Activated CD8-positive, alpha-beta memory T cell treated with anti-CD3 and anti-CD28 coated beads for 48 hours (primary cell): ENCODE measurements around the gene GNAS-AS1.
A peak's percentile ranks its signal among the peaks of the same experiment; 100 is the strongest.

ENCODE experiments used
- DNase-seq, 3 experiments: peaks; one replicate each; pipeline ENCODE4 v3.0.0-alpha.2; 2020; ENCODE audit warnings: low read depth in 2 of 3, low spot score in 2 of 3

Gene GNAS-AS1

GRCh38 chr20:58850693-58851174 lies at the start of gene GNAS-AS1:
TSS of gene GNAS-AS1 (minus strand) at chr20:58850902.
- peak; percentile 49 to 67 (median 64) for DNase-seq

GRCh38 chr20:58900397-58900796 lies 49.7 kb upstream of the GNAS-AS1 start:
- DNase-seq: no peak

GRCh38 chr20:58899512-58899911 lies 48.8 kb upstream of the GNAS-AS1 start:
- no peak for DNase-seq

GRCh38 chr20:58898629-58899408 lies 48.1 kb upstream of the GNAS-AS1 start:
- DNase-seq: no peak

- DNase-seq: no peak
Measured at GRCh38 chr20:58897488-58897887, 46.8 kb upstream of the GNAS-AS1 start.

- no peak for DNase-seq
Measured at GRCh38 chr20:58896820-58897219, 46.1 kb upstream of the GNAS-AS1 start.

DNA sequence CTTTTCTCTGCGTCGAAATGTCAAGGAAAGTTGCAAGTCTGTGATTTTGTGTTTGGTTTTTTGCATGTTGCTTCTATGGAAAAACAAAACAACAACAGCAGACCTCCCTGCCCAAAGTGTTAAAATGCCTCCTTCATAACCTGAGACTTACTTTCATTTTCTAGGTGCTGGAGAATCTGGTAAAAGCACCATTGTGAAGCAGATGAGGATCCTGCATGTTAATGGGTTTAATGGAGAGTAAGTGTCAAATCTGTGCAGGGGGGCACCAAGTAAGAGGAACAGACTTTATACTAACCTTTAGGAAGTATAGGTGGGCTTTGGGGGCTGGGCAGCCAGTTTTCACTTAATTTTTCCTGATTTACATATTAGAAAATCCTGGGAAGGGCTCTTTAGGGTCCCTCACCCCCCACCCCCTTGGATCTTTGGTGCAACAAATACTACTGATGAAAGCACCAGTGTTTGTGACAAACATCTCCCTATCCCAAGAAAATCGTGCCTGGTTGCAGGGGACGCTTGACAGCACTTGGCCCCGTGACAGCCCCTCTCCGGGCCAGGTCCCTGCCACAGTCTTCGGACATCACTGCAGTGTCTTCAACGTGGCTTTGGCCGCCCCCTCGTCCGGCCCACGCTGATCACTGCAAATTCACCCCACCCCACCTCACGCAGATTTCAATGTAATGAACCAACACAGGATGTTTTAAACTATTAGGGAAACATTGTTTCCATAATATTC lies 44.9 kb upstream of the GNAS-AS1 start:
- no peak for DNase-seq

GRCh38 chr20:58894652-58895447 lies 44.1 kb upstream of the GNAS-AS1 start:
- DNase-seq: no peak

- no peak for DNase-seq
Measured at GRCh38 chr20:58893355-58894120, 42.8 kb upstream of the GNAS-AS1 start.

- no peak for DNase-seq
Measured at GRCh38 chr20:58892932-58893224, 42.2 kb upstream of the GNAS-AS1 start.

DNA sequence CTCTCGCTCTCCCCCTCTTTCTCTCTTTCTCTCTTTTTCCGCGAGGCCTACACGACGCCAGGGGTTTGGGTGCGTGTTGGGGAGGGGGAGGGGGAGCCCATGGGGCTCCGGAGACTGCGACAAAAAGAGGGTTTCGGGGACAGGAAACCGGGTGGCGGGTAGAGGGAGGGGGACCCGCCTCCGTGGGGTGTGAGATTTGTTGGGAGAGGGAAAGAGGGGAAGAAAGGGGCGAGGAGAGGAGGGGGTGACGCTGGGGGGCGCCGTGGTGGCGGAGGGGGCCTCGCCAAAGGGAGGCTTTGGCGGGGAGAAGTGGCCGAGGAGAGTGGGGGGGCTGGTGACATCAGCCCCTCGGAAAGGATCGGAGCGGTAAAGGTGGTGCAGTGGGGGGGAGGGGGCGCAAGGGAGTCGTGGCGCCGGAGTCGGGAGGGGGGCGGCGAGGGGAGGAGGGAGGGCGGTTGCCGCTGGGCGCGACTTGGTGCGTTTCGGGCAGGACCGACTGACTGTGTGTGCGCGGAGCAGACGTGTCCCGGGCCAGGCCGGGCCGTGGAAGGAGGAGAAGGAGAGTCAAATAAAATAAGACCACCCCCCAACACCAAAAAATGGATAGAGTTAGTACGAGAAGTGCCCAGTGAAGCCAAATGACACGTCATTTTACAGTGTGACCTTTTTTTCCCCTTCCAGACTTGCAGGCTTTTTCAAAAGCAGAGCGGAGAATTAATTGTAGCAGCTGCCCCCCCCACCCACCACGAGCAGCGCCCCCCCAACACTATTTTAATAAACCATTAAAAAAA lies 41.6 kb upstream of the GNAS-AS1 start:
- DNase-seq: peak in 2 of 3 experiments; percentile 53 to 61

- DNase-seq: peak in 1 of 3 experiments; percentile 8
Measured at GRCh38 chr20:58891718-58892140, 41.0 kb upstream of the GNAS-AS1 start.

DNA sequence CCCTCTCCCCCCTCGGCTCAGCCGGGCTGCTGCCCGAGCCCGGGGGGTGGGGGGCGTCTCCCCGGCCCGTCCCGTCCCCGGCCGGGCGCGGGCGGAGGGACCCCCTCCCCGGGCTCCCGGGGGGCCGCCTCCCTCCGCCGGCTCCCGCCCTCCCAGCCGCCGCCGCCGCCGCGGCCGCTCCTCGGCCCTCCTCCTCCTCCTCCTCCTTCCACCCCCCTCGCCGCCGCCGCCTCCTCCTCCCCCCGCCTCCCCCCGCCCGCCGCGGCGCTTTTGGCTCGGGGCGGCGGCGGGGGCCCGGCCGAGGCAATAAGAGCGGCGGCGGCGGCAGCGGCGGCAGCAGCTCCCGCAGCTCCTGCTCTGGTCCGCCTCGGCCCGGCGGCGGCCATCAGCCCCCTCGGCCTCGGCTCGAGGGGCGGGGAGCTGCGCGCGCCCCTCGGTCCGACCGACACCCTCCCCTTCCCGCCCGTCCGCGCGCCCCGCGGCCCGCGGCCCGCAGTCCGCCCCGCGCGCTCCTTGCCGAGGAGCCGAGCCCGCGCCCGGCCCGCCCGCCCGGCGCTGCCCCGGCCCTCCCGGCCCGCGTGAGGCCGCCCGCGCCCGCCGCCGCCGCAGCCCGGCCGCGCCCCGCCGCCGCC lies 40.5 kb upstream of the GNAS-AS1 start:
- peak; percentile 27 to 61 (median 44) for DNase-seq

- DNase-seq: peak; percentile 21 to 65 (median 45)
Measured at GRCh38 chr20:58890518-58891085, 39.9 kb upstream of the GNAS-AS1 start.

GRCh38 chr20:58889798-58890517 lies 39.3 kb upstream of the GNAS-AS1 start:
- no peak for DNase-seq

DNA sequence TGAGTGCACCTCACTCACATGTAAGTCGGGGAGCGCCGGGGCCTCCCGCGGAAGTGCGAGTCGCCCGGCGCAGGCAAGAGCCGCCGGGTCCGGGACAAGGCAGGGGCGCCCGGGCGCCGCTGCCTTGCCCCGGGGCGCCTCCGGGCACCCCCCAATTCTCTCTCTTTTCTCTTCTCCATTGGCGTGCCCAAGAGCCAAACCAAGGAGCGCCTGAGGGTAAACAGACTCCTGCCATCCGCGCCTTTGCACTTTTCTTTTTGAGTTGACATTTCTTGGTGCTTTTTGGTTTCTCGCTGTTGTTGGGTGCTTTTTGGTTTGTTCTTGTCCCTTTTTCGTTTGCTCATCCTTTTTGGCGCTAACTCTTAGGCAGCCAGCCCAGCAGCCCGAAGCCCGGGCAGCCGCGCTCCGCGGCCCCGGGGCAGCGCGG lies 38.6 kb upstream of the GNAS-AS1 start:
- DNase-seq: no peak

GRCh38 chr20:58888521-58889333 lies 38.0 kb upstream of the GNAS-AS1 start:
- DNase-seq: peak; percentile 56 to 61 (median 60)

GRCh38 chr20:58888103-58888502 lies 37.4 kb upstream of the GNAS-AS1 start:
- no peak for DNase-seq
